T1000 (cell line): Measurements from ENCODE around the gene TMEM40.

ENCODE experiments used
- DNase-seq: peaks from one replicate; lab custom pipeline; 2025; ENCODE audit warnings: mixed read lengths; lab: John Stamatoyannopoulos, UW

TMEM40 gene

GRCh38 chr3:12751571-12751970 is 7.5 kb downstream of the TMEM40 start:
- no peak for DNase-seq

- peak; percentile 37 for DNase-seq
Observed at GRCh38 chr3:12750658-12751071, 8.4 kb downstream of the TMEM40 start.

DNA sequence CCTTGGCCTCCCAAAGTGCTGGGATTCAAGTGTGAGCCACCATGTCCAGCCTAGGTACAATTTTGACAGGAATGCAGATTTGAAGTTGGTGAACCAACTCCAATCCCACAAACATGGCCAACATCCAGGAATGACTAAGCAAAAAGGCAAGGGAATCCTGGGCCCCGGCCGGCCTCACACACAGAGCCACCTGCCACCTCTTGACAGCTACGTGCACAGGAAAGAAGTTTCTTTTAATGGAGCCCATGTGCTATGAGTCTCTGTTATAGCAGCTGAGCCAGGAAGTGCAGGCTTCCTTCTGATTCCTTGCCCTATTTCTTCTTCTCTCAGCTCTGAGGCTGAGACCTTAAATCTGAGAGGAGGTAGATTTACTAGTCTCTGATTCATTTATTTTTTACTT is 8.8 kb downstream of the TMEM40 start:
- DNase-seq = peak; percentile 39

DNA sequence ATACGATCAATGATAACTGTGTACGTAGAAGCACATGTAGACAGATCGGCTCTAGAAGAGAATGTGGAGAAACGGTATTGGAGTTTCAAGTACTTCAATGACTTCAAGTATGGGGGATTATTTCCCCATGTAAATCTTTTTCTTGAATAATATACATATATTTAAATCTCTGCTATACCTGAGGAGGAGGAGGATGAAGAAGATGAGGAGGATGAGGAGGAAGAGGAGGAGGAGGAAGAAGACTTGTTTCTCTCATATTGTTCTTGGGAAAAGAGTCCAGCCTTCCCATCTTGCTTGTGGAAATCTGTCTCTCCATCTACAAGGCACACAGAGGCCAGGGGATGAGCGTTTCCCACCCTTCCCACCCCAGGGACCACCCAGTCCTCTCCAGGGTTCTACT is 10.6 kb downstream of the TMEM40 start:
- DNase-seq = no peak

- no peak for DNase-seq
Observed at GRCh38 chr3:12746419-12746818, 12.6 kb downstream of the TMEM40 start.

DNA sequence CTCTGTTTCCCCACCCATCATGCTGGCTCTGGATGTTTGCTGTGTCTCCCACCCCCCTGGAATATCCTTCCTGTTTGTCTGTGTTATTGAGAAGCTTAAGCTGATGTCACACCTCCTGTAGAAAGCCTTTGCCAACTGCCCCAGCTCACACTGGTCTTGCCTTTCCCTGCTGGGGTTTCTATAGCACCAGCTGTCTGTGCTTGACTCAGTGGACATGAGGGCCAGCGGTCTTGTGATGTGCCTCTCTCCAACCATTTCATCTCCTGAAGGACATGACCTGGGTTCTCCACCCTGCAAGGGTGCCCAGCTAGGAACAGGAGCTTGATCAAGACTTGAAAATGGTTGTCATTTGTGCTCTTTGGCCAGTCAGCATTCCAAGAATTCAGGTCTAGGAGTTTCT is 14.7 kb downstream of the TMEM40 start:
- DNase-seq = no peak

GRCh38 chr3:12743583-12743982 is 15.5 kb downstream of the TMEM40 start:
- no peak for DNase-seq

GRCh38 chr3:12742330-12743107 is 16.5 kb downstream of the TMEM40 start:
- no peak for DNase-seq

DNA sequence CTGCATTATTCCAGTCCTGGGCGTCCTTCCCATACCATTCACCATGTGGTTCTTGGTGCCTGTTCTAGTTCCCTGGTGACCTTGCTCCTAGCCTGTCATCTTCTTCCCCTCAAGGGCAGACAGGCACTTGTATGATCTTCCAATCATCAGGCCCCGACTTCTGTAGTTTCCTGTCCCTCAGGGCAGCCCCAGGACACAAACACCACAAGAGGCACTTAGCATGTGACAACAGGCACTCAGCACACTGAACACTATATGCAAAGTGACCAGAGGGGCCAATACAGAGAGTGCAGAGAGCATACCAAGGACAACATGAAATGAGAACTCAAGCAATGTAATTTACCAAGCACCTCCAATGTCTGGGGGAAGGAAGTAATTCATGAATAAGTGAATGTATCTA is 17.9 kb downstream of the TMEM40 start:
- no peak for DNase-seq

DNA sequence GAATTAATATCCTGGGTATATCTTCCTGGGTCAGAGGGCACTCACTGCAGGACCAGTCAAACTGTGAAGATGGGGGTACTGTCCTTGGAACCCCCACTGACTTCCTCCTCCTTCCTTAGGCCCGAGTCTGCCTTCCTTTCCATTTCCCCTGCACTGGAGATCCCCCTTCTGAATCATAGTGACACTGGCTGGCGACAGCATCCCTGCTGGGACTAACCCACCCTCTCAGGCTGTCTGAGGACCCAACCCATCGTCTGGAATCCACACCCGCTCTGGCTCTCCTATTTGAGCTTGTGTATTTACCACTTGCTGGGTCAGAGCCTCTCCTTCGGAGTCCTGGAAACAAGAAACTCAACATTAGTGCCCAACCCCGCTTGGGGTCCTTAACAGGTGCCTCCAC is 21.2 kb downstream of the TMEM40 start:
- no peak for DNase-seq

DNA sequence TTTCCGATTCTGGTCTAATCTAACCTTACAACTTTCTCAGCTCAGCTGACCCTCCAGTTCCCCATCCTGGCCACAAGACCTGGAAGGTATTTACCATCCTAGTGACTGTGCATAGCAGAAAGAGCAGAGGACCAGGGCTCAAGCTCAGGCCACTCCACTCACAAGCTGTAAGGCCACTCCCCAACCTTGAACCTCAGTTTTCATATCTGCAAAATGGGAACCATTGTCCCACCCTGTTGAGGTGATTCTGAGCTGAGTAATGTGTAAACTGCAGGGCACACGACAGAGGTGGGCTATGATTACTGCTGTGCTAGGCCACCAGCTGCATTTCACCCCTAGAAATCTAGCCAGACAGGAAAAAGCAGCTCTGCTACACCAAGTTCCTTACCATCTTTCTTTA is 21.7 kb downstream of the TMEM40 start:
- no peak for DNase-seq

GRCh38 chr3:12734960-12735359 is 24.1 kb downstream of the TMEM40 start:
- DNase-seq = no peak

GRCh38 chr3:12733566-12733965 is 25.5 kb downstream of the TMEM40 start:
- DNase-seq = no peak

- DNase-seq = peak; percentile 8
Observed at GRCh38 chr3:12730506-12731242, 28.4 kb downstream of the TMEM40 start.

DNA sequence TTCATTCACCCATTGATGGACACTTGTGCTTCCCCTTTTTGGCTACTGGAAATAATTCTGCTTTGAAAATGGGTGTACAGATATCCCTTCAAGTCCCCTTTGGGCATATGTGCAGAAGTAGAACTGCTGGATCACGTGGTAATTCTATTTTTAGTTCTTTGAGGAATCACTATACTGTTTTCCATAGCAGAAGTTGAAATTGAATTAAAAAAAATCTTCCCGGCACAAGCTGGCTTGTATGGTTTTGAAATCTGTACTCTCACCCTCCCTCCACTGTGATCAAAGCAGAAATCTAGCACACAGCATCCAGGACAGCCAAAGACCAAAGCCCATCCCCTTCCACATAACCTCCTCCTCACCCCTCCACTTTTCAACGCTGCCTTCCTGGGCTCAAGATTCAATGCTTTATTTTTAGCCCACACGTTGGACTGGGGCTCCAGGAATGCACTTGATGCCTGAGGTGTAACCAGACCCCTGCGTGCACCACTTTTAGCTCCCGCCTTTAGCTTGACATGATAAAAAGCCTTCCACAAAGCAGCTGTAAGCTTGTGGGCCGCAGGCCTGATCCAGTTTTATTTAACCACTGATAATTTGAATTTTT is 29.9 kb downstream of the TMEM40 start:
- DNase-seq = no peak

- no peak for DNase-seq
Observed at GRCh38 chr3:12727937-12728336, 31.1 kb downstream of the TMEM40 start.

GRCh38 chr3:12727481-12727880 is 31.6 kb downstream of the TMEM40 start:
- no peak for DNase-seq

DNA sequence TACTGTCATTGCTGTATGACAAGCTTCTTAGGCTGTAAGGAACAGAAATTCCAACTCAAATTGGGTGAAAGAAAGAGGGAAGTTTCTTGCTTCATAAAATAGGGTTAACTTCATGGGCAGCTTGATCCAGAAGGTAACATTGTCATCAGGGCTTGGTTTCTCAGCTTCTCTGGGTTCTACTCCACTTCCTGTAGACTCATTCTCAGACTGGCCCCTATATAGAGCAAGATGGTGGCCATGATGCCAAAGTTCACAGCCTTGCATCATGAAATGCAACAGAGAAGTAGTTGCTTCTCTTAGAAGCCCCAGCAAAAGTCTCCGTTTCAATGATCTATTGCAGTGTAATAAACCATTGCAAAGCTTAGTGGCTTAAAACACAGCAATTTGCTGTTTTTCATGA is 33.6 kb downstream of the TMEM40 start:
- no peak for DNase-seq

GRCh38 chr3:12724794-12725193 is 34.3 kb downstream of the TMEM40 start:
- no peak for DNase-seq

GRCh38 chr3:12723362-12723761 is 35.7 kb downstream of the TMEM40 start:
- peak; percentile 10 for DNase-seq

DNA sequence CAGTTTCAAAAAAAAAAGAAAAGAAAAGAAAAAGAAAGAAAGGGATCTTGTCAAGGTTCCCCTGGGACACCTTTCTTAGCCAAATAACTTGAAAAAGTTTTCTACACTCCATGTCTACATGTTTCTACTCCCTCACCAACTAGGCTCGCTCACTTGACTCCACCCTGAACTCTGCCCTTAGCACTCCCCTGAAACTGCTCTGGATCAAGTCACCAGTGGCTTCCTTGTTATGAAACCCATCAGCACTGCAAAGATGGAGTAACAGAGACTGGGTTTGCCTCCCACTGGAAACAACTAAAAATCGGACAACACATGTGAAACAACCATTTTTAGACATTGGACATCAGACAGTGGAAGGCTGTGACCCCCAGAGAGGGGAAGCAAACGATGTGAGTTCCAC is 36.8 kb downstream of the TMEM40 start:
- DNase-seq = no peak

DNA sequence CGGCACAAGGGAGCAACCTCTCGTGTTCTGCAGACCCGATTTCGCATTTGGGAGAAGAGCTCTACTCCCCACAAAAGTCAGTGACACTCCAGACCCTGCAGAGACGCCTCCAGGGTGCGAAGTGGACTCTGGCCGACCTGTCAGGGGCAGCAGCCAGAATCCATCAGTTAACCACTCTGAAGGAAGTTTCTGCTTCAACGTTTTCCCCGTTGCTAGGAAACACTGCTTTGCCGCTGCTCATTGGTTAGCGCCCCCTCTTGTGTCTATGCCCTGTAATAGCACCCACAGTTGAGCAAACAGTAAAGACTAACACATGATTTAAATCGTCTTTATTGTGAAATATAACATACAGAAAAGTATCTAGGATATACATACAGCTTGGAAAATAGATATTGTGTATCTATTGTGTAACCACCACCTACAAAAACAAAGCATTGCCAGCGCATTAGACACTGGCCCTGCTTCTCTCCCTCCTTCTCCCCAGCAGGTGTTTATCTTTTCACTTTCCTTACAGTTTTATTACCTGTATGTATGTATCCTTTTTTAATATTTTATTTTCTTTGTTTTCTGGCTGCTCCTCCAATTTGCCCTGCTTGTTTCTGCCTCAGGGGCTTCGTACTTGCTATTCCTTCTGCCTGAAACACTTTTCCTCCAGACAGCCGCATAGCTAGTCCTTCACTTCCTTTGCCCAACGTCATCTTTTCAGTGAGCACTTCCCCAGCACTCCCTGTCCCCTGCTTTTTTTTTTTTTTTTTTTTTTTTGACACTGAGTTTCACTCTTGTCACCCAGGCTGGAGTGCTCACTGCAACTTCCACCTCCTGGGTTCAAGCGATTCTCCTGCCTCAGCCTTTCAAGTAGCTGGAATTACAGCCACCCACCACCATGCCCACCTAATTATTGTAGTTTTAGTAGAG is 38.8 kb downstream of the TMEM40 start:
- peak; percentile 75 for DNase-seq
